Stimulated activated CD8-positive, alpha-beta memory T cell treated with anti-CD3 and anti-CD28 coated beads, Interleukin-2, amount 100 ng/mL, for 1 hour (primary cell): ENCODE data around the gene CELA1.

Source experiments
- DNase-seq, 2 donors: peaks; one replicate each; pipeline ENCODE4 v3.0.0-alpha.2; 2020; ENCODE audit warnings: low read depth in 2 of 2

Gene CELA1

DNA sequence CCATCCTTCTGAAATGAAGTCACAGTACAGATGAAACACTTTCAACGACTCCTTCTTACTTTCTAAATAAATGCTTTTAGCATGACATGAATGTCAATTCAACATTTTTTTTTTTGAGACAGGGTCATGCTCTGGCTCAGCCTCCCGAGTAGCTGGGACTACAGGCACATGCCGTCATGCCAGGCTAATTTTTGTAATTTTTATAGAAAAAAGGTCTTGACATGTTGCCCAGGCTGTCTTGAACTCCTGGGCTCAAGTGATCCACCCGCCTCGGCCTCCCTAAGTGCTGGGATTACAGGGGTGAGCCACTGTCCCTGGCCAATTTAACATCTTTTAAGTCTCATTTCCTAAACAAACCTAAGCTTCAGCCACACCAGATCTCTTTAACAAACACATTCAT, 28.4 kb upstream of the CELA1 start:
- no peak for DNase-seq

DNA sequence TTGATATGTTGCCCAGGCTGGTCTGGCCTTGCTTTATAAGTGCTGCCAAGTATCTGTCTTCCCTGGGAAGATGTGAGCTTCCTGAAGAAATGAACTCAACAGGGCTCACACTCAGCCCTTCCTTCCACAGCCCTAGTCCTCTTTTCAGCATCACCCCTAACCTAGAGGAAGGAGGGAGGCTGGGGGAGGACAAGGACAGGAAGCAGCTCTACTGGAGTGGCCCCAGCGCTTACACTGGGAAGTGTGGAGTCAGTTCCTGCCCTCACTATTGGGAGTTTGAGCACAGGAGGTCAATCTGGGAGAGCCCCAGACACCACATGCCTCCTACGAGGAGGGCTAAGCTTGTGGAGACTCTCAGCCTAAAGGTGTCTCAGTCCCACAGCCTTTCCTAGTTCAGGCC, 27.9 kb upstream of the CELA1 start:
- no peak for DNase-seq

DNA sequence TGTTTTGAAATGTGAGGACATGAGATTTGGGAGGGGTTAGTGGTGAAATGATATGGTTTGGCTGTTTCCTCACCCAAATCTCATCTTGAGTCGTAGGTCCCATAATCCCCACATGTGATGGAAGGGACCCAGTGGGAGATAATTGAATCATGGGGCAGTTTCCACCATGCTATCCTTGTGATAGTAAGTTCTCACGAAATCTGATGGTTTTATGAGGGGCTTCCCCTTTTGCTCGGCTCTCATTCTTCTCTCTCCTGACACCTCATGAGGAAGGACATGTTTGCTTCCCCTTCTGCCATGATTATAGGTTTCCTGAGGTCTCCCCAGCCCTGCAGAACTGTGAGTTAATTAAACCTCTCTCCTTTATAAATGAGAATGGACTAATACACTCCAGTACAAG, 26.7 kb upstream of the CELA1 start:
- no peak for DNase-seq

DNA sequence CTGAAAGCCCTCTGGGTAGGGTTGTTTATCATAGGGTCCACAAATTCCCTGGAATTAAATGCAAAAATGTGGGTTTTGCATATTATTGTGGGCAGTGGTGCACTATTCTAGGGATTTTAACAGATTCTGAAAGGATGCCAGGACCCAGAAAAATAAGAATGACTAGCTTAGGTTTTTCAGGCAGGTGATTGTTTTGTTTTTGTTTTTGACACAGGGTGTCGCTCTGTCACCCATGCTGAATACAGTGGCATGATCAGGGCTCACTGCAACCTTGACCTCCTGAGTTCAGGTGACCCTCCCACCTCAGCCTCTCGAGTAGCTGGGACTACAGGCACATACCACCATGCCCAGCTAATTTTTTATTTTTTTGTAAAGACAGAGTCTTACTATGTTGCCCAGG, 25.5 kb upstream of the CELA1 start:
- DNase-seq, result no peak

DNA sequence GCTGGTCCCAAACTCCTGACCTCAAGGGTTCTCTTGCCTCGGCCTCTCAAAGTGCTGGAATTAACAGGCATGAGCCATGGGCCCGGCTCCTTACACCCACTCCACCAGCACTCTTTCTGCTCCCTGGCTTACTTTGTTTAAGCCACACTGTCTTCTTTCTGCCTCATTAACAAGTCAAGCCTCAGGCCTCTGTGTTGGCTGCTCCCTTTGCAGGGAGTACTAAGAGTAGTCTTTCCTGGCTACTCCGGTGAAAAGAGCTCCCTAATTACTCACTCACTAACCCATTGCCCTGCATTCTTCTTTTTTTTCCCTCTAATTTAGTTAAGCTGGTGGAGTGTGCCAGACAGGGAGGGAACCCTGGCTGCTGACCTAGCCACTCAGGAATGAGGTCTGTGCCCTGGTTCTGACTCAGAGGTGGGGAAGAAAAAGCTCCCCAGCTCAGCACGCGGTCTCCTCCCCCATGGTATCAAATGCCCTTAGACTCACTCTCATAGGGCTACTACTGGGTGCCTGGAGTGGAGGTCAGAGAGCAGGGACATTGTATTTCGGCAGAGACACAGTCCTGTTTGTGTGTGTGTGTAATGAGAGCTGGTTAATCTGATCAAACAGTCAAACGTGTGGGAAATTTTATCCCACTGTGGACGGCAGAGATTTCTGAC, 24.9 kb upstream of the CELA1 start:
- no peak for DNase-seq

DNA sequence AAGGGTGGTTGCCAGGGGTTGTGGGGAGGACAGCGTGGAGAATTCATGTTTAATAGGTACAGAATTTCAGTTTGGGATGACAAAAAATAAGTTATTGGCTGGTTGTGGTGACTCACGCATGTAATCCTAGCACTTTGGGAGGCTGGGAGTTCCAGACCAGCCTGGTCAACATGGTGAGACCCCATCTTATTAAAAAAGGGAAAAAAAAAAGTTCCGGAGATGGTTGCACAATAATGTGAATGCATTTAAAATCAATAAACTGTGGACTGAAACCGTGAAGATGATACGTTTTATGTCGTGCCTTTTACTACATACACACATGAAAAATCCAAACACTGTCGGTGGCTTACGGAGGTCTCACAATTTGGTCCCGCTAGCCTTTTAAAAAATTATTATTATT, 24.2 kb upstream of the CELA1 start:
- no peak for DNase-seq

DNA sequence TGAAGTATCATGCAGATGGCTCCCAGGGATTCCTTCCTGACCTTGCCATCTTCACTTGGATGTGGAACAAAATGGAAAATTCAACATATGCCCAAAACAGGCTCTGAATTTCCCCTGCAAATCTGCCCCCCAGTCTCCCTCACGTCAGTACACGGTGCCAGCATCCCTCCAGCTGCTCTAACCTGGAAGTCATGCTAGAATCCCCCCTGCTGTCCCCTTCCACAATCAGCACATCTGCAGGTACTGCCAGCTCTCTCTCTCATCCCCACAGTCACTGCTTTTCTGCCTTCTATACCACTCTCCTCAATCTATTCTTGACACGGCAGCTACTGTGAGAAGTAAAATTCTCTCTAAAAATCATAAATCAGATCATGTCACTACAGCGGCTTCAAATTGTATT, 23.1 kb upstream of the CELA1 start:
- DNase-seq, result no peak

DNA sequence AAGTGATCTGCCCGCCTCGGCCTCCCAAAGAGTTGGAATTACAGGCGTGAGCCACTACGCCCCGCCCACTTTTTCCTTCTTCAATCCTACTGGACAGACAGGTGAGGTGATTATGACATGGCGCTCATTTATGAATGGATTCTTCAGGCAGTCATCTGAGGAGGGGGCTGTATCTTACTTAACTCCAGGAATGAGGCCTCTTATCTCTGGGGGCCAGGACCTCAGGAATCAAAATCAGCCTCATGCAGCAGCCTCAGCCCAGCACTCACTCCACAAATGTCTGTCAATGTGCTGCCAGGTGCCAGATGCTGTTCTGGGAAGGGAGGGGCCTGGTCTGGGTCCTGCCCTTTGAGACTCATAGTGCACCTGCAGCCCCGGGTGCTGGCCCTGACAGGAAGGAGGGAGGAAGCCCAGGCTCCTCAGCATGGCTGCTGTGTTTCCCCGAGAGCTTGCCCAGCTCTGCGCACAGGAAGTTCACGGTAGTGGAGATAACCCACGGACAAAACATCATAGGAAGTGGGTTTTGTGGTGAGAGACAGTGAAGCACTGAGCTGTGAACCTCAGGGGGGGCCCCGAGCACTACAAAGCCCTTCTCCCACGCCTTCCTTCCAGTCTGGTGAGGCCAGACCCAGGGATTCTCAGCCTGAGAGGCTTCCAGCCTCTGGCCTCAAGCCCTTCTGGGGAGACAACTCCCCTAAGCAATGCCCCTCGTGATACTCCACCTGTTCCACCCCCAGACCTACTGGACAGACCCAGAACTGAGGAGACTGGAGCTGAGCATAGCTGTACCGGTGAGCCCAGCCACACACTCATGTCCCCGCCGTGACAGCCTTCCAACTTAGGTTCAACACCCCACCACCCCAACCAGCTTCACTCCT, 22.4 kb upstream of the CELA1 start:
- DNase-seq, result peak; percentile 69 to 76

DNA sequence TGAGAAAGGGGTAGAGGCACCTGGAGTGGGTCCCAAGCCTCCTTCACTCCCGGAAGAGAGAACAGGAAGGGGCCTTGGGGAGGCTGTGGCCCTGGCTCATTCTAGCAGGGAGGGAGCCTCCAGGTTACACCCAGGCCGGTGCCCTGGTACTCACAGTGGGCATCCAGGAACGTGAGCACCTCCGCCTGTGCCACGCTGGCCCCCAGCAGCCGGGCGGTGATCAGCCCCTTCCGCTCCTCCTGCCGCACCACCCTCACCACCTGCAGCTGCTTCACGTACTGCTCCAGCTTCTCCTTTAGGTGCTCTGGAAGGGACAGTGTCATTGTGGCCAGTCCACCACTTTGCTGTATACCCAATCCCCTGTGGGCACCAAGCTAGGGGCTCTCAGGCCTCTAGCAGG, 18.8 kb upstream of the CELA1 start:
- DNase-seq, result no peak

DNA sequence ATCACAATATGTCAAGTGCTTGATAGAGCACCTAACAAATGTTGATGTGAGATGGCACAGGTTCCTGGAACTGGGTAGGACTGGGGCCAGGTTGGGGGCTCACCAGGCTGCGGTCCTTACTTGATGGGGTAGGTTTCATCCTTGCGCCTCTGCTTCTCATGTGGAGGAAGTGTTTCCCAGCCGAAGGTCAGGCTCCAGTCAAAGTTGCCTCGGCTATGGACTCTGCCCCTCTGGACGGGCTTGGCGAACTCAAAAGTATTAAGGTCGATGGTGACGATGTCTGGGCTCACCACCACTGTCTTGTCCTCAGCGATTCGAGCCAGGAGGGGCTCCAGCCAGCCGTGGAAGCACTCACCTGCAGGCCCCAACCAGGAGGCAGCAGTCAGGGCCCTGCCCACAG, 17.5 kb upstream of the CELA1 start:
- no peak for DNase-seq

DNA sequence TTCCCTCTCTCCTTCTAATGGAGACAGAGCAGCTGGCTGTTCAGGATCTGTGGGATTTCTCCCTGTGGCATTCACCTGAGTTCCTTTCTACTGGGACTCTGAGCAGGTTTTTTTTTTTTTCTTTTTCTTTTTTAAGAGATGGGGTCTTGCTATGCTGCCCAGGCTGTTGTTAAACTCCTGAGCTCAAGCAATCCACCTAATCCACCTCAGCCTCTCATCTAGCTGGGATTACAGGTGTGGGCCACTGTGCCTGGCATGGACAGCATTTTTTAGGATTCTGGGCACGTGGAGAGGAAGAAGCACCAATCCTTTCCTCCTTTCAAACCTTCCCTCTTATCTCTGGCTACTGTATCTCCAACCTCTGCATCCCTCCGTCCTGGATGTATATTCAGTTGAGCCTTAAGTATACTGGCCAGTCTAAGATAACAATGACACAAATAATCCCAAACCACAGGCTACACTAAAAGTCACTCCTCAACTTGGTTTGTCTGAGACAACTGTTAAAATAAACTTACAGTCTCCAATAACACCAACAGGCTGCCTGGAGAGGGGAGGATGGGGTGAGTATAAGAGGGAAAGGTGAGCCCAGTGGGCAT, 16.4 kb upstream of the CELA1 start:
- DNase-seq, result no peak

DNA sequence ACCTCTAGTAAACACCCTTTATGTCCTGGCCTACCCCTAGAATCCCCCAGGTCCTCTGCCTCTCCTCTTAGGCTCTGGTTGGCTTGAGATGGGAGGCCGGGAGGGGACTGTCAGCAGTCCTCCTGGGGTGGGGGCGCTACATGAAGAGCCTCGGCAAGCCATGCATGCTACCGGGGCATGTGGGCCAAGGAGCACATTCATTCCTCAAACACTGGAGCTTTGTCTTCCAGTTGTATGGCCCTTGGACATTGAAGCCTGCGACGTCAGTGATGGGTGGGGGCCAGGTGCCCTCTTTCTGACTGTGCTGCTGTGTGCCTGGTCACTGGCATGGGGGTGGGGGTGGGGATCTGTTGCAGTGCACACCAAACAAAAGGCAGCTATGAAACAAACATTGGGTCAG, 15.8 kb upstream of the CELA1 start:
- no peak for DNase-seq

DNA sequence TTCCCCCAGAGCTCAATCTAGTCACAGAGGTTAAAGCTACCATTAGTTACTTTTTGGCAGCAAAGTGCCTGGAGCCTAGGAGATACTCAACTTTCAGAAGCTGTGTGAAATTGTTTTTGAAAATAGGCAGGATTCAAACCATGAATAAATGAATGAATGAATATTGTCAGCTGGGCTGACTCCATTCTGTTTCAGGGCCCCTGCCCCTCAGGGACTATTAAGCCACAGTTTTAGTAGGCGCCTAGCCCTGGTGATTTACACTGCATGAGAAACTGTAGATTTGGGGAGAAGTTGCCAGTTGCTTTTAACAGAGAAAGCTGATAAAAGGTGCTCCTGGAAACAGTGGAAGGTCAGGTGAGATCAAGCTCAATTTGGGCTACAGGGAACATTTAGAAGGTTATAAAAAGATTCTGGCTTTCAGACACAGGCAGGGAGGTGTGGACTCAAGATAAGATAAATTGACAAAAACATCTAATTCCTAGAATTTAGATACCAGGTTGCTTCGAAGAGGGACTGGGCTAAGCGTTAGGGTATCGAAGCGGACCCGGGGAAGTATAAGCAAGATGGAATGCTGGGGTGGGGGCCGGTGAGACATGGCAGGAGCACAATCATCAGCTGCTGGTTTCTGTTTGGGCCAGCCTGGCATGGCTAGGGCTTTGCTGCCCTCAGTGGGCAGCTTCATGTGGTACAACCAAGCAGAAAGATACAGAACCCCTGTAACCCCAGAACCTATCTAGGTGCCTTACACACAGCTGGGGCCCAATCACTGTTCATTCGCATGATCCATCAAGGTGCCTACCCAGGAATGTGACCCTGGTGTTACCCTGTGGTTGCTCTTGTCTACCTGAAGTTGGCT, 14.9 kb upstream of the CELA1 start:
- DNase-seq, result no peak

DNA sequence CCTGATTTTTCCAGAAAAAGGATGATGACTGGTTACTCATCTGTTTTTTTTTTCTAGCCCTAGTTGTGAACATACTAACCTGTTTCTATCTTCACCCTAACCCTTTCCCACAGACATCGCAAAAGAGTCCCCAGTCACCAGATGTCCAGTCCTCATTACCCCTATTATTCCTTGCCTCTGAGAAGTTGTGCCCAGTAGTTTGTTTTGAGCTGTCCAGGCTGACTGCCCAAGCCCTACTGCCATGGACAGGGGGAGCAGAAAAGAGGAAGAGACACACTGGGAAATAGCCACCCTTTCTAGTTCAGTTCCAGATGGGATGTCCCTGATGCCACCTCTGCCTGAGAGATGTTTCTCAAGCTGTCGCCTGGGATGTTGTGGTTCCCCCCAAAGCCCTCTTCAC, 13.8 kb upstream of the CELA1 start:
- DNase-seq, result no peak

DNA sequence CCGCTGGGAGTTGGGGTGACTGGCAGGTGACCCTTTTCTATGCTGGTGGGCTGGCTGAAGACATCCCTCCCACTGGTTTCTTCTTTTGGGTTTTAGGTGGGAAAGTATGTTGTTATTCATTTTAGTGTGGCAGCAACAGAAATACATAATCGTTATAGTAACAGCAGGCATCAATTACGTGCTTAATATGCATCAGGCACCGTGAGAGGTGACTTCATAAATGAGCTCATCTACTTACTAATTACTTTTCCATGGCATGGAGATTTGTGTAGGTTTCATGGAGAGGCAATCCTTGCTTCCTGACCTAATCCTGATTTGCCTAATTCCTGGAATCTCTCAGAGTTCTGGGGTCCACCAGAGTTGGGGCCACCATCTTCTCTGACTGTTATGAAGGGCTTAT, 13.4 kb upstream of the CELA1 start:
- no peak for DNase-seq

DNA sequence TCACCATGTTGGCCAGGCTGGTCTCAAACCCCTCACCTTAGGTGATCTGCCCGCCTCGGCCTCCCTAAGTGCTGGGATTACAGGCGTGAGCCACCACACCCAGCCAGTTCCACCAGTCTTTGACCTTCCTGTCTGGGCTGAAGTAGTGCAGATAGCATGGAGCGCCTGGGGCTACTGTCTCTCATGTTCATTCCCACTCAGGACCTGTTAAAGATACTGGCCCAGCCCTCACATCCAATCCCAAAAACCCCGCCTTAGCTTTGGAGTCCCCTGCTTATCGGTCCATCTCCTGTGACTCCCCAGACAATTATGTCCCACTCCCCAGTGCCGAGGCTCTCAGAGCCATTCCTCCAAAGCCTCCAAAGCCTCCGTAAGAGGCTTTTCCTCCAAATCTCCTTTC, 12.0 kb upstream of the CELA1 start:
- no peak for DNase-seq

DNA sequence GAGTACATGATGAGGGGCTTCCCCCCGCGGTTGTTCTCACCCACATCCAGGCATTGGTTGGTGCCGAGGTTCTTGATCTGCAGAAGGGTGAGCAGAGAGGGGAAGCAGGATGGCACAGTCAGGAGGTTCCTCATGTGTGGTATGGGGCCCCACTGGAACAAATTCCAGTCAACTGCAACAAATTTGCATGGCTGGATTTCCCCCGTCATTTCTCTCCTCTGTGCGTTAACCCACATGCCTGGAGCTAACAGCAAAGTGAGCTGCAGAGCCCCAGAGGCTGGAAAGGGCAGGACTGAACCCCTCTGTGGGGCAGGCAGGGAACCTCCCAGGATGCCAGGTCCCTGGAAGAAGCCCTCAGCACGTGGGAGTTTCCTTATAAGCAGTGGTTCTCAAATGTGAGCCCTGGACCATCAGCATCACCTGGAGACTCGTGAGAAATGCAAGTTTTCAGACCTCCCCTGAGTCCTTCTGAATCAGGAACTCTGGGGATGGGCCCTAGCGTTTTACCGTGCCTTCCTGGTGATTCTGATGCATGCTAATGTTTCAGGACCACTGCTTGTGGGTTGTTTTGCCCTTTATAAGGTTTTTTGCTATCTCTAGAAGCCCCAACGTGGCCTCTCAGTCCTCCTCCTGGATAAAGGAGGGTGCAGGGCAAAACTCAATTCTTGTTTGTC, 11.0 kb upstream of the CELA1 start:
- DNase-seq, result no peak

DNA sequence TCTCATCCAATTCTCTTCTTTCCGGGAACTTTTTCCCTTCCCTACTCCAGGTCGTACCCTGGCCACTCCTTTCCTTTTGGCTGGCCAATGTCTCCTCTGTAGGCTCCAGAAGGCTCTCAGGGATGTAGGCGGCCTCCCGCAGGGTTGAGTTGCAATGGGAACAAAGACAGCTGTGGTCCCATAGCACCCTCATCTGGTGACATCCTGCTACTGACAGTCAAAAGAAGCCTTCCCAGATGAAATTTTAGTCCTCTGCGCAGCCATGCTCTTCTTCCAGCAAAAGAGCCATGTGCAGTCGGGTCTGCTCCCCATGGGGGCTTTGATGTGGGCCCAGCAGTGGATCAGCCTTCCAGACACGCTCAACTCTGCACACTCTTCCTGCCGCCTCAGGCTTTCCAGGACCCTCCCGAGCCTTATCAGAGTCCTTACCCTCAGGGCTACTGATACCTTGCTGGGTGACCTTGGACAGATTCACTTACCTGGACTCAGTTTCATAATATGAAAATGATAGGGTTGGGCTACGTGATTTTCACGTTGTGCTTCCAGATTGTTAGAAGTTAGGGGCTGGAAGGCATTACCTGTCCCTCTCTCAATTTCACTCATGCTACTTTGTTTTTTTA, 5.5 kb upstream of the CELA1 start:
- no peak for DNase-seq

DNA sequence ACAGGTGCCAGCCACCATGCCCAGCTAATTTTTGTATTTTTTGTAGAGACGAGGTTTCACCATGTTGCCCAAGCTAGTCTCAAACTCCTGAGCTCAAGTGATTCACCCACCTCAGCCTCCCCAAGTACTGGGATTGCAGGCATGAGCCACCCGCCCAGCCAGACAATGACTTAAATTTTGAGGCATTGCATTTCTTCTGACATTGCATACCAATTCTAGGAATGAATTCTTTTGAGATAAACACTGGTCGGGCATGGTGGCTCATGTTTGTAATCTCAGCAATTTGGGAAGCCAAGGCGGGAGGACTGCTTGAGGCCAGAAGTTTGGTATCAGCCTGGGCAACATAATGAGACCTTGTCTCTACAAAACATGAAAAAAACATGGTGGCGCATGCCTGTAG, 2.5 kb upstream of the CELA1 start:
- no peak for DNase-seq

DNA sequence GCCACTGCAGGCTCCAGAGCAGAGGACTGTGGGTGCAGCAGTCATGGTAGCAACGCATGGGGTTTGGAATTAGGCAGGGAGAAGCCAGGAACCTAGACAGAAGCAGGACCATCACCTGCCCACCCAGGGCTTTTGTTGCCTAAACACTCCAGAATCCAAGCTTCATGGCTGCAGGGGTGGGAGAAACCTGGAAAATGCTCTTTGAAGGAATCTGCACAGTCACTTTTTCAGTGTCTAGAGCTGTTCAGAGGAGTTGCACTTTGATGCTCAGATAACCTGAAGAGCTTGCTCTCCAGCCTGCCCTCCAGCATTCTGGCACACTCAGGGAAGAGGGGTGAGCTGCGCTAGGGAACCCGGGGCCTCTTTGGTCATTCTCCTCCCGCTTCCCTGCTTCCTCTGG, 1.6 kb upstream of the CELA1 start:
- DNase-seq, result no peak

DNA sequence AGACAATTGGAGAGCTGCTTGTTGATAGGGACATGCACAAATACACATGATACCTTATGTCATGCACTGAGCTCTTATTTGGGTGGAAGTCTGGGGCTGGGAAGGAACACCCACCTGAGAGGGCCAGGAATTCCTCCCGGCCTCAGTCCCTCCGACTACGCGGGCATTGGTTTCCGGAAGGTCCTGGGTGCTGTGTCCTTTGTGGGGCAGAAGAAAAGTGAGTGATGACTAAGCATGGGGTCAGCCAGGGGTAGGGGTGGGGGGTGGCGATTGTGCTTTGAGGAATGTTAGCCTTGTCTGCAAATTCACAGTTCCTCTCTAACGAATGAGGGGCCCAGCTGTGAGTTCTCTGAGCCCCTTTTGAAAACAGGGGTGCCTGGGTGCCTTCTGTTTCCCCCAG, 798 bp downstream of the CELA1 start:
- no peak for DNase-seq
